Thyroid gland (tissue), 4 donors: ENCODE measurements around the gene UPK1A.

ENCODE experiments used
- CTCF ChIP-seq, 6 experiments: fragments of 200-600 bp in 3 of 6; fragments of 450-650 bp in 3 of 6; sonication (generic) in 3 of 6; IDR thresholded peaks; one replicate each; pipeline ENCODE4 v1.5.1; 2016 to 2019; ENCODE audit warnings: antibody characterized with exemption in 6 of 6, mild to moderate bottlenecking in 2 of 6, inconsistent platforms in 1 of 6, moderate library complexity in 1 of 6
- POLR2A ChIP-seq, 2 donors: fragments of 450-650 bp; IDR thresholded peaks; one replicate each; pipeline ENCODE4 v1.6.1; 2017; ENCODE audit warnings: antibody characterized with exemption in 2 of 2, mild to moderate bottlenecking in 2 of 2, moderate library complexity in 1 of 2

- TF ChIP-seq CTCF (IDR thresholded peaks at IDR 0.05) (no peak), POLR2A (IDR thresholded peaks at IDR 0.05) (no peak)
These were observed 6.9 kb downstream of the UPK1A start for GRCh38 chr19:35673121-35673804.
